ENCODE results near the gene IL17RB.

- TF ChIP-seq CTCF (IDR thresholded peaks at IDR 0.05) (no peak), POLR2A (IDR thresholded peaks at IDR 0.05) (no peak), EP300 (IDR thresholded peaks at IDR 0.05) (no peak)
Observed at GRCh38 chr3:53818221-53819162, 27.9 kb upstream of the IL17RB start.

Data from tibial nerve (tissue), 4 donors.